GM21390 (cell line): ENCODE measurements around the gene HTD2.

Experiments
- ATAC-seq: cut with Tn5 transposase; IDR thresholded peaks from one replicate; pipeline ENCODE4 v1.9.1; 2021; ENCODE audit not compliant: unreplicated experiment

Gene HTD2

DNA sequence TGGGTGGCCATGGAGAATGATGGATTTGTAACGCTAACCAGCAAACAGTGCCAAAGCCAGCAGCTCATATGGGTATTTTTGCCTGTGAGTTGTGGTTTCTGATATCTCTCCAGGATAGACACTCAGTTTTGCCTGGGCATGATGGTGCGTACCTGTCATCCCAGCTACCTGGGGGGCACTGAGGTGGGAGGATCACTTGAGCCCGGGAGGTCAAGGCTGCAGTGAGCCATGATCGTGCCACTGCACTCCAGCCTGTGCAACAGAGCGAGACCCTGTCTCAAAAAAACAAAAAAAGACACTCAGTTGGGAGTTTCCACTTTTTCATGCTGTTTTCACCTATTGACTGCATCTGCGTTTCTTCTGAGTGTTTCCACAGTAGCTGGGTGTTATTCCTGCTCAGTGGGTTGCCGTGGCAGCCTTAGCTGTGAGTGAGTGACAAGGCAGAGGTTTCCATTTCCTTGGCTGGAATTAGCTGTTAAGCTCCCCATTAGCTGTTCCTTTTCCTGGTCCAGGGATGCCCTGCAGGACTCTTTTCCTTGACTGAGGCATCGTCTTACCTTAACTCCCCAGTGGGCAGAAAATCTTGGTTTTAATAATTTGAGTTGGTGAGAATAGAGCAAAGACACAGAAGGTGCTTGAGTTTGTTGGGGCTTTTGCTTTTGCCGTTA lies 14.5 kb upstream of the HTD2 start:
- ATAC-seq = no peak

DNA sequence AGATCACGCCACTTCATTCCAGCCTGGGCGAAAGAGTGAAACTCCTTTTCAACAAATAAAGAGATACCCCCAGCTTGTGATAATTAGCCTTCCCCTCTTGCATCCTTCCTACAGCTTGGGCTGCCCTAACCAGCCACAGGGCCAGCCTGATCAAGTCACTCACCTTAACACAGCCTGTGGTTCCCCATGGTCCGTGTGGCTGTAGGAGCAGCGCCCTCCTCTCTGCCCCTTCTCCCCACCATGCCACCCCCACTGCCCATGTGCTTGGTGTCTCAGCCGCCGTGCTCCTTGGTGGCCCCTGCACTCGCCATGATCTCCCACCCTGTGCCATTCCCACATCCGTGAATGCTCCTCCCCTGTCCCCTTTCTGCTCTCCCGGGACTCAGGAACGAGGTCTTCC lies 13.5 kb upstream of the HTD2 start:
- ATAC-seq = no peak

GRCh38 chr3:58293516-58293915 lies 12.8 kb upstream of the HTD2 start:
- ATAC-seq = no peak

DNA sequence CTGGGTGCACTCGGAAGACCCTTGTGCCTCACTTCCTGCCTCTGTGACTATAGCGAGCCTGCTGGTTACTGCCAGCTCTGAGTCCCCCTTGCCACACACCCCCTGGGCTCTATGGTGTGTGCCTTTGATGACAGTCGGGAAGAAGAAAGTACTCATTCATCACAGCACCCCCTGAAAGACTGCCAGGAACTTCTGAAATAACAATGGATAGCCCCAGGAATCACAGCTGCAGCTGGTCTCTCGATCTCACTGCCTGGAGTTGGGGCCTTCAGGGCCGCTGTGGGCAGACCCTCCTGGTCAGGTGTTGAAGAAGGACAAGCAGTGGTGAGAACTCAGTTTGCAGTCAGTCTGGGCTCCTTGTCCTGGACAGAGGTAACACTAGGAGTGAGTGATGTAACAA lies 10.1 kb upstream of the HTD2 start:
- ATAC-seq = no peak

DNA sequence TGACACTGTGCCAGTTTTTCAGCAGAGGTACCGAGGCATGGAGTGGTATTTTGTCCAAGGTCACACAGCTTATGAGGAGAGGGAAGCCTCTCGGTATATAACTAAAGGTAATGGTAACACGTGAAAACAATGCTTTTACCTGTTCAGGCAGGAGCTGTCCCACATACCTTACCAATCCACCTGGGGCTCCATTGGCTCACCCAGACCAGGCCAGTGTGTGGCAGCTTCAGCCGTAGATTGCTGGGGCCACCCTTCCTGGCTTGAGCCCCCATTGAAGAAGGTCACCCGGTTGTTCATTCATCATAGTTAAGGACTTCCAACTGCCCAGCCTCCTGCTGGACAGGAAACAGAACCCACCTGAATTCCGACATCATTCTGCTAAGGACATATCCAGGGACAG lies 9.5 kb upstream of the HTD2 start:
- no peak for ATAC-seq

DNA sequence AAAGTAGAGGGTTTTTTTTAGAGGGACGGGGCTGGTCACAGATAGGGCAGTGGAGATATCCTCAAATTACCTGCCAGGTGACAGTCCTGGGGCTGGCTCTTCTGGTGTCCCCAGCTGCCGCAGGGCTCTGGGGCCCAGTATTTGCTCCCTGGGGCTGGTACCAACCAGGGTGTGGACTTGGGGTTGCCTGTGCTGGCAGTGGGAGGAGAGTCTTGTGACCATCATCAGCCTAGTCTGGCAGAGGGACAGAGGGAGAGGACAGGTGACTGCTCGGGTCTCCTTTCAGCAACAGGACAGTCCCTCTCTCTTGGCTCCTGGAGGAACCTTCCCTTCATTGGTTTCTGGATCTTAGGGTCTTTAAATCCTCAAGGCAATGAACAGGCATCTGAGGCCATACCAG lies 8.1 kb upstream of the HTD2 start:
- ATAC-seq = no peak

GRCh38 chr3:58299075-58299474 lies 7.2 kb upstream of the HTD2 start:
- no peak for ATAC-seq

- ATAC-seq = no peak
Measured at GRCh38 chr3:58299839-58300516, 6.3 kb upstream of the HTD2 start.

DNA sequence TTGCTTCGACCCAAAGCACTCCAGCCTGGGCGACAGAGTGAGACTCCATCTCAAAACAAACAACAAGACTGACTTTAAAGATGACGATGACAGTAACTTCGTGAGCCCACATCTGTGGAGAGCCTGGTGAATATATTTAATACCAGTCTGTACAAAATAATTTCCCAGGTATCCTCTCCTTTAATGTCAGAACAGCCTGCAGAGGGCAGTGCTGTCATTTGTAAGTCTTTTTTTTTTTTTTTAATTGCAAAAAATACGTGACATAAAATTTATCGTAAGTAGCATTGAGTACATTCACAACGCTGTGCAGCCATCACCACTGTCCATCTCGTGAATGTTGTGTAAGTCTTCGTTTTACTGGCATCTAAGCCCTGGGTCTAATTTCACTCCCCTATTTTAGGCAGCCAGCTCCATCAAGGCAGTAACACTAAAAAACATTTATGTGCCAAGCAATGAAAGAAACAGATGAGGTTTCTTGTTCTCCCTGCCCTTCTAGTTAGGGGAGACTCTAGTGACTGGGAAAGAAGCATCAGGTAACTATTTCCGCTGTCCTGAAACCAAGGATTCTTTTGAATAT lies 1.4 kb downstream of the HTD2 start:
- no peak for ATAC-seq

DNA sequence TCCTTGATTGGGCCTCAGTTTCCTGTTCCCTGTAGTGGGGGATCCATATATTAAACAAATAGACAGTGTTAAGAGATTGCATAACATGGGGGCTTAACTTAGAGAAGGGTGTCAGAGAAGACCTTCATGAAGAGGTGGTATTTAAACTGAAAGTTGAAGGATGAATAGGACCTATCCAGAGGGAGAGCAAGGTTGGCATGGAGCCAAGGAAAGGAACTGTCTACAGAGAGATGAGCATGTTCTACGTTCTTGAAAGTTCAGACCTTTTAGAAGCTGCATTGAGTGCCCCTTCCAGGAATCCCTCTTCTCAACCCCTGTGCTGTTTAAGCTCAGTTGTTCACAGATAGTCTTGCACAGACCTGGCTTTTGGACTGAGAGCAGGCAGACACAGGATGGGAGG lies 2.4 kb downstream of the HTD2 start:
- ATAC-seq = no peak

DNA sequence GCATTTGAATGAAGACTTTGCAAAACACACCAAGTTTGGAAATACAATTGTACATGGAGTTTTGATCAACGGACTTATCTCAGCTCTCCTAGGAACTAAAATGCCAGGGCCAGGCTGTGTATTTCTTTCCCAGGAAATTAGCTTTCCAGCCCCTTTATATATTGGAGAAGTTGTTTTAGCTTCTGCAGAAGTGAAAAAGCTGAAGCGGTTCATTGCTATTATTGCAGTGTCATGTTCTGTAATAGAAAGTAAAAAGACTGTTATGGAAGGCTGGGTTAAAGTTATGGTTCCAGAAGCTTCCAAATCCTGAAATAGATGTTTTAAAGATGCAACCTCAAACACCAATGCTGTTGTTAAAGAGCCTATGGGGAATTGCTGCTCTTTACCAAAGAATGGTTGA lies 11.5 kb downstream of the HTD2 start:
- ATAC-seq = no peak

- ATAC-seq = no peak
Measured at GRCh38 chr3:58321791-58322190, 15.5 kb downstream of the HTD2 start.

GRCh38 chr3:58322793-58323192 lies 16.5 kb downstream of the HTD2 start:
- no peak for ATAC-seq

- ATAC-seq = no peak
Measured at GRCh38 chr3:58323529-58324390, 17.4 kb downstream of the HTD2 start.

GRCh38 chr3:58324391-58325390 lies 18.4 kb downstream of the HTD2 start:
- no peak for ATAC-seq

DNA sequence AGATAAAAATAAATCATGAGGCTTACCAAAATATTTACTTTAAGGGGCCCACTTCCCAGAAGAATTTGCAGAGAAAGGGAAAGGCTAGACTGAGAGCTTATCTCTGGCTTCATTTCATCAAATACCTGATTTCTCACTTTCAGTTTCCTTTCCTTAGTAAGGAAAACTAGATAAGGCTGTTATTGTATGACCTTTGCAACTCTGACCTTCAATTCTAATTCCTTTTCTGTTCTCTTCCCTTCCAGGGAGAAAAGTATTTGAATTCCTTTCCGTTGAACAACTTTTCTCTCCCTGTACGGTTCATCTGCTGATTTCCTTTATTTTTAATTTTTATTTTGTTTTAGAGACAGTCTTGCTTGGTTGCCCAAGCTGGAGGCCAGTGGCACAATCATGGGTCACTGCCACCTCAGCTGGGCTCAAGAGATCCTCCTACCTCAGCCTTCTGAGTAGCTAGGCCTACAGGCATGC lies 19.2 kb downstream of the HTD2 start:
- no peak for ATAC-seq

DNA sequence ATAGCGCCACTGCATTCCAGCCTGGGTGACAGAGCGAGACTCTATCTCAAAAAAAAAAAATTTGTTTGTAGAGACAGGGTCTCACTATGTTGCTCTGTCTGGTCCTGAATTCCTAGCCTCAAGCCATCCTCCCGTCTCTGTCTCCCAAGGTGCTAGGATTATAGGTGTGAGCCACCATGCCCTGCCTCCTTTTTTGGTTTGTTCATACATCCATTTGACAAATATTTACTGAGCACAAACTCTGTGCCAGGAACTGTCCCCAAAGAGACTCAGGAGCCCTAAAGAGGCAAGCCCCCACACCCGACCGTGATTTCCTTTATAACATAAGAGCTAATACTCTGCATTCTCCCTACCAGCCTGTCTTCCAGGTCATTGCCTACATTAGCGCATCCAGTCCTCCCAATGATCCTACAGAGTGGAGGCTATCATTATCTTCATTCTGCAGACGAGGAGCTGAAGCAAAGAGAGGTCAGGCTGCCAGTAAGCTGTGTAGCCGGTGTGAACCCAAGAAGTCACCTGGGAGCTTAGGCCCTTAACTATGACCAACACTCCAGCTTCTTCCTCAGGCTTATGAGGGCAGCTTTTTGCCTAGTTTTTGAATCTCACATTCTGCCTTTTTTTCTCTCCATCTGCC lies 20.1 kb downstream of the HTD2 start:
- ATAC-seq = no peak

DNA sequence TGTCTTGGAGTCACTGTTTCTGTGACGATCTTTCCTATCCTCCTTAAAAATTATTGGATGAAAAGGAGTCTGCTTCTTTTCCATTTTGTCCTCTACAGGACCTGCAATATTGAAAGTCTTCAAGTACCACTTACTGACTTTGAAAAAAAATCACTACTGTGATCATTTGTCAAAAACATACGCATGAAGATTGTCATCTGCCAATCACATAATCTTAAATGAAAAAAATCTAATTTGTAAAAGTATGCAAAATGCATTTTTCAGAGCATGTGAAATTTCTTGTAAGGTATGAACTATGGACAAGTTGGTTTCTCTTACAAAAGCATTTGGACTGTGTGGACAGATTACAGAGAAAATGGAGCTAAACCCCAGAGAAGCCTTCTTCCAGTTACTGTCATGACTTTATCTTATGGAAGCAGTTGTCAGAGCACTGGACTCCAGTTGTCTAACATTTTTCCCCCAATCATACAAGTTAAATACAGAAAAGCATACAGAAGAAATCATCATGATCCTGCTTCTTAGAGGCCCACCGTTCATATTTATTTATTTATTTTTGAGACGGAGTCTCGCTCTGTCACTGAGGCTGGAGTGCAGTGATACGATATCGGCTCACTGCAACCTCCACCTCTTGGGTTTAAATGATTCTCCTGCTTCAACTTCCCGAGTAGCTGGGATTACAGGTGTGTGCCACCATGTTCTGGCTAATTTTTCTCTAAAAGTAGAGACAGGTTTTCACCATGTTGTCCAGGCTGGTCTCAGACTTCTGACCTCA lies 23.0 kb downstream of the HTD2 start:
- no peak for ATAC-seq

DNA sequence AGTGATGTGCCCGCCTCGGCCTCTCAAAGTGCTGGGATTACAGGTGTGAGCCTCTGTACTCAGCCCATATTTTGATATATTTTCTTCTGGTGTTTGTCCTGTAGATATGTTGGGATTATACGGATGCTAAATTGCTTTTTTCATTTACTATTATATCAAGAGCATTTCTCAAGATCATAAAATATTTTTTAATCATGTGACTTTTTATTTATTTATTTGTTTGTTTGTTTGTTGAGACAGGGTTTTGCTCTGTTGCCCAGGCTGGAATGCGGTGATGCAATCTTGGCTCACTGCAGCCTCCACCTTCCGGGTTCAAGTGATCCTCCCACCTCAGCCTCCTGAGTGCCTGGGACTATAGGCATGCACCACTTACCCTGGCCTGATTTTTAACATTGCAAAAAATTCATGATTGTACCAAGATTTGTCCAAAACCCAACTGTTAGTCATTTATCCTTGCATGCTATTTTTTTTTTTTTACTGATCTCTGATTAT lies 23.6 kb downstream of the HTD2 start:
- no peak for ATAC-seq
